DMS 273 (cell line): Measurements from ENCODE around the gene DGKZ.

Experiments used
- DNase-seq: peaks from one replicate; lab custom pipeline; 2025; ENCODE audit not compliant: unreplicated experiment; lab: John Stamatoyannopoulos, UW

DGKZ gene

GRCh38 chr11:46379482-46380293 is 32.4 kb downstream of the DGKZ start:
- peak; percentile 82 for DNase-seq

- peak; percentile 46 for DNase-seq
Observed at GRCh38 chr11:46380340-46381047, 33.2 kb downstream of the DGKZ start.

GRCh38 chr11:46381048-46381818 is 34.0 kb downstream of the DGKZ start, which contains the start of gene MDK:
MDK (plus strand) TSS chr11:46381669; CDS start chr11:46382058, 389 bp downstream.
- peak; percentile 66 for DNase-seq

GRCh38 chr11:46381819-46382645 is 34.8 kb downstream of the DGKZ start:
- peak; percentile 66 for DNase-seq

- DNase-seq, result peak; percentile 66
Observed at GRCh38 chr11:46382646-46383403, 35.6 kb downstream of the DGKZ start.

GRCh38 chr11:46383404-46383758 is 36.1 kb downstream of the DGKZ start:
- DNase-seq, result no peak

- no peak for DNase-seq
Observed at GRCh38 chr11:46383974-46384701, 36.9 kb downstream of the DGKZ start.

- no peak for DNase-seq
Observed at GRCh38 chr11:46385169-46386004, 38.1 kb downstream of the DGKZ start.

GRCh38 chr11:46386005-46386578 is 38.8 kb downstream of the DGKZ start:
- DNase-seq, result no peak

- DNase-seq, result no peak
Observed at GRCh38 chr11:46386674-46387073, 39.4 kb downstream of the DGKZ start.

GRCh38 chr11:46387456-46387855 is 40.2 kb downstream of the DGKZ start:
- DNase-seq, result no peak

GRCh38 chr11:46387919-46388618 is 40.8 kb downstream of the DGKZ start:
- no peak for DNase-seq

GRCh38 chr11:46388619-46389449 is 41.6 kb downstream of the DGKZ start:
- DNase-seq, result no peak

GRCh38 chr11:46389450-46390330 is 42.4 kb downstream of the DGKZ start:
- DNase-seq, result peak; percentile 84

GRCh38 chr11:46390331-46391171 is 43.3 kb downstream of the DGKZ start:
- DNase-seq, result peak; percentile 48
